Testis (tissue), 3 donors: ENCODE data around the gene ZNF879. TPM values are rescaled to one million over a fixed set of nuclear protein-coding genes. Genes with fewer than 3 reads are reported as not detected.

Experiments
- DNase-seq: peaks from one replicate; pipeline ENCODE4 v3.0.0-alpha.2; 2019
- H3K27ac ChIP-seq, 2 donors: fragments of 200-600 bp; sonication (generic); one replicate each; pipeline ENCODE4 v1.5.1; 2019
- H3K27me3 ChIP-seq: fragments of 200-600 bp; sonication (generic); one replicate; pipeline ENCODE4 v1.5.1; 2019
- H3K36me3 ChIP-seq: fragments of 200-600 bp; sonication (generic); one replicate; pipeline ENCODE4 v1.5.1; 2017; ENCODE audit warnings: low read depth; ENCODE audit errors: missing control alignments
- H3K4me1 ChIP-seq: fragments of 200-600 bp; sonication (generic); one replicate; pipeline ENCODE4 v1.5.1; 2019
- H3K4me3 ChIP-seq, 2 donors: fragments of 200-600 bp; sonication (generic); one replicate each; pipeline ENCODE4 v1.5.1; 2017 to 2019
- H3K9me3 ChIP-seq: fragments of 200-600 bp; sonication (generic); one replicate; pipeline ENCODE4 v1.5.1; 2017
- CTCF ChIP-seq, 3 experiments: fragments of 450-650 bp in 2 of 3; fragments of 200-600 bp in 1 of 3; sonication (generic) in 1 of 3; IDR thresholded peaks; one replicate each; pipeline ENCODE4 v1.5.1; 2016 to 2019; ENCODE audit warnings: antibody characterized with exemption in 3 of 3, mild to moderate bottlenecking in 2 of 3, moderate library complexity in 1 of 3
- POLR2A ChIP-seq: fragments of 450-650 bp; IDR thresholded peaks from one replicate; pipeline ENCODE4 v1.6.1; 2017; ENCODE audit warnings: antibody characterized with exemption, mild to moderate bottlenecking, moderate library complexity
- WGBS, 2 donors: methylation state at CpG; one replicate each; pipeline ENCODE4 v1.1.5; 2018; 5-methylcytosine and 5-hydroxymethylcytosine counted together
- intact Hi-C: fragments of 100-400 bp; cut with DNase I; formaldehyde crosslinking; loops from one replicate; pipeline ENCODE4 v1.15.1; 2023; ENCODE audit warnings: low total_unique reads
- polyA plus RNA-seq: library from polyadenylated mRNA; stranded (reverse); fragments of 350-450 nt; fragmentation: Illumina TruSeq; extraction: RNeasy Lipid Tissue Mini Kit (QIAGEN cat#74804); gene quantifications from one replicate; pipeline ENCODE4 v1.2.3, GENCODE V29; 2014; ENCODE audit warnings: low read depth, low replicate concordance; ENCODE audit not compliant: insufficient read depth
- total RNA-seq, 2 donors: library from RNA; depleted of rRNA; stranded (reverse); fragments of >200 nt; gene quantifications; one replicate each; pipeline ENCODE4 v1.2.3, GENCODE V29; 2016

The ZNF879 gene
- total and polyA plus RNA-seq, 3 donors from 2014 or later: 8.4 to 22.8 (median 21.8) TPM

- no peak overlapping the region for H3K4me3 ChIP-seq
- H3K36me3 ChIP-seq: no peaks in the 10 kb centered on the region
- intact Hi-C loops: no loop called here
- no peaks in the 10 kb centered on the region for H3K9me3 ChIP-seq
- peaks cover 1% of the 10 kb centered on the region for H3K4me1 ChIP-seq
- TF ChIP-seq POLR2A (no peak), CTCF (IDR thresholded peaks at IDR 0.05) (no peak)
- 56 to 59% methylated on average over 9 of the region's 9 CpGs for WGBS, 2 donors
- H3K27ac ChIP-seq: no peak overlapping the region
- no peaks in the 10 kb centered on the region for H3K27me3 ChIP-seq
- DNase-seq: no peak
Observed at GRCh38 chr5:179055841-179056240, 32.2 kb downstream of the ZNF879 start.

DNA sequence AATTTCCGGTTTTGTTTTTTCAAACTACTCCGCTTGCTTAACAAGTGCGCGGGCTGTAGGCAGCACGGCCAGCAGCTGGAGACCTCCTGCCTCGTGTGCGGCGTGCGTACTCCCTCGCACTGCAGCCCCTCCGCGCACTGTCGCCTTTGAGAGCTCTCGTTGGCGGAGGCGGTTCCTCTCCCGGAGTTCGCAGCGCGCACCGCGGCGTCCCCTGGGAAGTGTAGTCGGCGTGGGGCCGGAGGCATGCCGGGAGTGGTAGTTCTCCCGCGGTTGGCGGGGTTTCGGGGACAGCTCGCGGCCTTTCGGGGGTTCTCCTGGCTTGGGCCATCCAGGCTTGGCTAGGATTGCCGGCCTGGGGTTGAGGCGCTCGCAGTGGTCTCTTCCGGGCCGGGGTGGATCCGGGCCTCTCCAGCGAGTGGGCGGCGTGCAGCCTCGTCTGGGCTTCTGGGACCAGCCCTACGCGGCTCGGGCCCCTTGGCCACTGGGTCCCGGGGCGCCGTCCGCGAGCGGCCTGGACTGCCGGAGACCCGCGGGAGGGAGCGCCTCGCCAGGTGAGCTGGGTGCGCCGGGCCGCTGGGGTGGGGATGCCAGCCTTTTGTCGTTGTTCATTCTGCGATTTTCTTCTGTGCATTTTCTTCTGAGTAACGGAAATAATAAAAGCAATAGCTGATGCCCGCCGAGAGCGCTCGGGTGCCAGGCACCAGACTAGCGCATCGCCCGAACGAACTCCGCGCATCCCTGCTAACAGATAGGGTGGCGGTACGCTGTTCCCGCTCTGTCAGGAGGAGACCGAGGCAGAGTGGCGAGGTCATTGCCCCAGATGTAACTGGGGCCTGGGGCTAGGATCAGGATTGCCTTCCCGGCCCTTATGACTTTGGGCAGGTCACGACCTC lies 36.8 kb downstream of the ZNF879 start, which contains the start of gene ZNF354C:
TSS of gene ZNF354C (plus strand) at position 258 of the 893 bp plus-strand sequence. CDS start 1,696 bp downstream, outside the sequence.
- Histone ChIP-seq H3K4me1 (peaks cover 8% of the 10 kb centered on the region), H3K9me3 (no peaks in the 10 kb centered on the region), H3K27me3 (no peaks in the 10 kb centered on the region), H3K36me3 (no peaks in the 10 kb centered on the region), H3K4me3 (peak within 1 kb of the TSS; percentile 69 to 85), H3K27ac (peak within 1 kb of the TSS; percentile 59 to 75)
- intact Hi-C loops: loop anchor here (5.0 kb wide), 1 partner anchor 333 kb away; no protein-coding TSS in a partner anchor
- no peak for TF ChIP-seq CTCF (IDR thresholded peaks at IDR 0.05)
- TF ChIP-seq POLR2A: no peak
- WGBS, 2 donors: 1 to 2% methylated on average over 17 to 70 of the region's 81 CpGs
- DNase-seq: peak; percentile 93

- peaks cover 8% of the 10 kb centered on the region for H3K4me1 ChIP-seq
- intact Hi-C loops: loop anchor here (5.0 kb wide), 1 partner anchor 334 kb away; no protein-coding TSS in a partner anchor
- H3K9me3 ChIP-seq: no peaks in the 10 kb centered on the region
- TF ChIP-seq CTCF (IDR thresholded peaks at IDR 0.05) (no peak), POLR2A (no peak)
- WGBS, 2 donors: 57 to 82% methylated on average over 7 to 19 of the region's 19 CpGs
- no peak for DNase-seq
- no peaks in the 10 kb centered on the region for H3K27me3 ChIP-seq
- peak overlapping the region; percentile 69 to 85 for H3K4me3 ChIP-seq
- H3K27ac ChIP-seq: no peak overlapping the region
- H3K36me3 ChIP-seq: no peaks in the 10 kb centered on the region
Observed at GRCh38 chr5:179061025-179061424, 37.4 kb downstream of the ZNF879 start.

DNA sequence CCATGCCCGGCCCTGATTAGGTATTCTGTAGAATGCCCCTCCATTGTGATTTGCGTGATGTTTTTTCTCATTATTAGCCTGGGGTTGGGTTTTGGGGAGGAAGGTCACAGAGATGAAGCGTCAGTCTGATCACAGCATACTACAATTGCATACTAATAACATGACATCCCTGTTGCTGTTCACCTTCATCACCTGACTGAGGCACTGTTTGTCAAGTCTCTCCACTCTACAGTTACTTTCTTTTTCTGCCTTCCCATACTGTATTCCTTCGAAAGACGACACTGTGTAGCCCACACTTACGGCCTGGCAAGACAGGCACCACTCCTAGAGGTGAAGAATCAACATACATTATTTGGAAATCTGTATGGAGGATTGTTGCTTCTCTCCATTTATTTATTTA lies 42.1 kb downstream of the ZNF879 start:
- H3K27me3 ChIP-seq: no peaks in the 10 kb centered on the region
- peaks cover 8% of the 10 kb centered on the region for H3K4me1 ChIP-seq
- no peak overlapping the region for H3K4me3 ChIP-seq
- WGBS, 2 donors: 93 to 97% methylated on average over 6 of the region's 6 CpGs
- TF ChIP-seq CTCF (IDR thresholded peaks at IDR 0.05) (no peak), POLR2A (no peak)
- no peak overlapping the region for H3K27ac ChIP-seq
- no peak for DNase-seq
- intact Hi-C loops: no loop called here
- no peaks in the 10 kb centered on the region for H3K9me3 ChIP-seq
- H3K36me3 ChIP-seq: no peaks in the 10 kb centered on the region
